Testis (tissue), 3 donors: ENCODE results near the gene VWA8. TPM values are rescaled to one million over a fixed set of nuclear protein-coding genes. Genes with fewer than 3 reads are reported as not detected.

ENCODE experiments used
- DNase-seq: peaks from one replicate; pipeline ENCODE4 v3.0.0-alpha.2; 2019
- H3K27ac ChIP-seq, 2 donors: fragments of 200-600 bp; sonication (generic); one replicate each; pipeline ENCODE4 v1.5.1; 2019
- H3K27me3 ChIP-seq: fragments of 200-600 bp; sonication (generic); one replicate; pipeline ENCODE4 v1.5.1; 2019
- H3K36me3 ChIP-seq: fragments of 200-600 bp; sonication (generic); one replicate; pipeline ENCODE4 v1.5.1; 2017; ENCODE audit warnings: low read depth; ENCODE audit errors: missing control alignments
- H3K4me1 ChIP-seq: fragments of 200-600 bp; sonication (generic); one replicate; pipeline ENCODE4 v1.5.1; 2019
- H3K4me3 ChIP-seq, 2 donors: fragments of 200-600 bp; sonication (generic); one replicate each; pipeline ENCODE4 v1.5.1; 2017 to 2019
- H3K9me3 ChIP-seq: fragments of 200-600 bp; sonication (generic); one replicate; pipeline ENCODE4 v1.5.1; 2017
- POLR2A ChIP-seq: fragments of 450-650 bp; IDR thresholded peaks from one replicate; pipeline ENCODE4 v1.6.1; 2017; ENCODE audit warnings: antibody characterized with exemption, mild to moderate bottlenecking, moderate library complexity
- WGBS, 2 donors: methylation state at CpG; one replicate each; pipeline ENCODE4 v1.1.5; 2018; 5-methylcytosine and 5-hydroxymethylcytosine counted together
- intact Hi-C: fragments of 100-400 bp; cut with DNase I; formaldehyde crosslinking; loops from one replicate; pipeline ENCODE4 v1.15.1; 2023; ENCODE audit warnings: low total_unique reads
- polyA plus RNA-seq: library from polyadenylated mRNA; stranded (reverse); fragments of 350-450 nt; fragmentation: Illumina TruSeq; extraction: RNeasy Lipid Tissue Mini Kit (QIAGEN cat#74804); gene quantifications from one replicate; pipeline ENCODE4 v1.2.3, GENCODE V29; 2014; ENCODE audit warnings: low read depth, low replicate concordance; ENCODE audit not compliant: insufficient read depth
- total RNA-seq, 2 donors: library from RNA; depleted of rRNA; stranded (reverse); fragments of >200 nt; gene quantifications; one replicate each; pipeline ENCODE4 v1.2.3, GENCODE V29; 2016
- TF ChIP-seq, protein P1 (sequence below), 3 experiments: fragments of 450-650 bp in 2 of 3; fragments of 200-600 bp in 1 of 3; sonication (generic) in 1 of 3; IDR thresholded peaks; one replicate each; pipeline ENCODE4 v1.5.1; 2016 to 2019; ENCODE audit warnings: antibody characterized with exemption in 3 of 3, mild to moderate bottlenecking in 2 of 3, moderate library complexity in 1 of 3

The VWA8 gene
- total and polyA plus RNA-seq, 3 donors from 2014 or later, result 6.9 to 27.1 (median 15.2) TPM

DNA sequence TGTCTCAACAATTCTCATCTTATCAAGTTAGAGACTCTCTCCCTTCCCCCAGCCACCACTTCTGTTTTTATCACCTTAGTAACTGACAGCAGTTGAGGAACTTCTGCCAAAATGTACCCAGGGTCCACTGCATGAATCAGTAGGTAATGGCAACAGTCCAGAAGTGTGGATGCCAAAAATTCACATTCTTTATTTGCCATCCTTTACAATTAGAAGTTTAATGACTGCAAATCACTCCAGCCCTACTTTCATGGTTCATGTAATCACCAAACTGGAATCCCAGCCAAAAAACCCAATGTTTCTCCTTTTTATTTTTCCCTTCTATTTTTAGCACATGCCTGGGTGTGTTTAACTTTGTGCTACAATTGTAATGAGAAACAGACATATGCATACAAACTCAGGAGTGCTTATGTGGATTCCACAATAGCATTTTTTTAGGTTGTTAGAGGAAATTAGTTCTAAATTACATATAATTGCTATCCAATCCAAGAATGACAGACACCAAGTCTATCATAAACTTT is 260.1 kb downstream of the VWA8 start:
- Histone ChIP-seq H3K27ac (no peak overlapping the region), H3K4me1 (no peaks in the 10 kb centered on the region), H3K4me3 (no peak overlapping the region), H3K9me3 (no peaks in the 10 kb centered on the region), H3K27me3 (no peaks in the 10 kb centered on the region), H3K36me3 (no peaks in the 10 kb centered on the region)
- intact Hi-C loops, result no loop called here
- no peak for TF ChIP-seq POLR2A
- TF ChIP-seq, protein P1, sequence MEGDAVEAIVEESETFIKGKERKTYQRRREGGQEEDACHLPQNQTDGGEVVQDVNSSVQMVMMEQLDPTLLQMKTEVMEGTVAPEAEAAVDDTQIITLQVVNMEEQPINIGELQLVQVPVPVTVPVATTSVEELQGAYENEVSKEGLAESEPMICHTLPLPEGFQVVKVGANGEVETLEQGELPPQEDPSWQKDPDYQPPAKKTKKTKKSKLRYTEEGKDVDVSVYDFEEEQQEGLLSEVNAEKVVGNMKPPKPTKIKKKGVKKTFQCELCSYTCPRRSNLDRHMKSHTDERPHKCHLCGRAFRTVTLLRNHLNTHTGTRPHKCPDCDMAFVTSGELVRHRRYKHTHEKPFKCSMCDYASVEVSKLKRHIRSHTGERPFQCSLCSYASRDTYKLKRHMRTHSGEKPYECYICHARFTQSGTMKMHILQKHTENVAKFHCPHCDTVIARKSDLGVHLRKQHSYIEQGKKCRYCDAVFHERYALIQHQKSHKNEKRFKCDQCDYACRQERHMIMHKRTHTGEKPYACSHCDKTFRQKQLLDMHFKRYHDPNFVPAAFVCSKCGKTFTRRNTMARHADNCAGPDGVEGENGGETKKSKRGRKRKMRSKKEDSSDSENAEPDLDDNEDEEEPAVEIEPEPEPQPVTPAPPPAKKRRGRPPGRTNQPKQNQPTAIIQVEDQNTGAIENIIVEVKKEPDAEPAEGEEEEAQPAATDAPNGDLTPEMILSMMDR (IDR thresholded peaks at IDR 0.05), result no peak
- DNase-seq, result no peak

DNA sequence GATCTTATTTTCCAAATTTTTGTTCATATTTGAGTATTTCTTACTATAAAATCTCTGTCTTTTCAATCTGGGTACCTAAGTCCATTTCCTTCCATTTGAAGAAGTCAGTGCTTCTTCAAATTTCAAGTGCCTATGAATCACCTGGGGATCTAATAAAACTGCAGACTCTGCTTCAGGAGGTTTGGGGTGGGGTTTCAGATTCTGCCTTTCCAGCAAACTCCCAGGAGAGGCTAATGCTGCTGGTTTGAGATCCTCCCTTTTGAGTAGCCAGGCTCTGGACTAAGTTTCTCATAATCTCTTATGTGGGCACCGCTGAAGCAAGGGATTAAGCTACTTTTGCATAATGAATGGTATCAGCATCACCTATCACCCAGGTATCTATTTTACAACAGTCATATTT is 261.1 kb downstream of the VWA8 start:
- H3K4me1 ChIP-seq, result no peaks in the 10 kb centered on the region
- H3K36me3 ChIP-seq, result no peaks in the 10 kb centered on the region
- intact Hi-C loops, result no loop called here
- no peak overlapping the region for H3K27ac ChIP-seq
- H3K9me3 ChIP-seq, result no peaks in the 10 kb centered on the region
- no peak overlapping the region for H3K4me3 ChIP-seq
- H3K27me3 ChIP-seq, result no peaks in the 10 kb centered on the region
- no peak for DNase-seq
- WGBS, 2 donors, result 96 to 100% methylated on average over 1 of the region's 1 CpG
- TF ChIP-seq, protein P1 (IDR thresholded peaks at IDR 0.05), result no peak

DNA sequence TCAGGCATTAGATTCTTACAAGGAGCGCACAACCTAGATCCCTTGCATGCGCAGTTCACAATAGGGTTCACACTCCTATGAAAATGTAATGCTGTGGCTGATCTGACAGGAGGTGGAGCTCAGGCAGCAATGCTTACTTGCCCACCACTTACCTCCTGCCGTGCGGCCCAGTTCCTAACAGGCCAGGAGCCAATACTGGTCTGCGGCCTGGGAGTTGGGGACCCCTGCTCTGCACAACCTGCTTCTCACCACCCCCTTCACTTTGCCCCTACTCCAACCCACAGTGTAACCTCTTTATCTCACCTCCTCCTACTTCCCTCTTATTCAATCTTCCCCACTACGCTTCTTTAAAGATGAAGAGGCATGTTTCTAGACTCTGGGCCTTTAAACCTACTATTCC is 263.3 kb downstream of the VWA8 start:
- DNase-seq, result no peak
- TF ChIP-seq, protein P1 (IDR thresholded peaks at IDR 0.05), result no peak
- TF ChIP-seq POLR2A, result no peak
- WGBS, 2 donors, result 93 to 94% methylated on average over 6 of the region's 6 CpGs
- intact Hi-C loops, result no loop called here
- no peak overlapping the region for H3K4me3 ChIP-seq
- H3K27me3 ChIP-seq, result no peaks in the 10 kb centered on the region
- no peaks in the 10 kb centered on the region for H3K9me3 ChIP-seq
- no peaks in the 10 kb centered on the region for H3K4me1 ChIP-seq
- no peaks in the 10 kb centered on the region for H3K36me3 ChIP-seq
- H3K27ac ChIP-seq, result no peak overlapping the region

DNA sequence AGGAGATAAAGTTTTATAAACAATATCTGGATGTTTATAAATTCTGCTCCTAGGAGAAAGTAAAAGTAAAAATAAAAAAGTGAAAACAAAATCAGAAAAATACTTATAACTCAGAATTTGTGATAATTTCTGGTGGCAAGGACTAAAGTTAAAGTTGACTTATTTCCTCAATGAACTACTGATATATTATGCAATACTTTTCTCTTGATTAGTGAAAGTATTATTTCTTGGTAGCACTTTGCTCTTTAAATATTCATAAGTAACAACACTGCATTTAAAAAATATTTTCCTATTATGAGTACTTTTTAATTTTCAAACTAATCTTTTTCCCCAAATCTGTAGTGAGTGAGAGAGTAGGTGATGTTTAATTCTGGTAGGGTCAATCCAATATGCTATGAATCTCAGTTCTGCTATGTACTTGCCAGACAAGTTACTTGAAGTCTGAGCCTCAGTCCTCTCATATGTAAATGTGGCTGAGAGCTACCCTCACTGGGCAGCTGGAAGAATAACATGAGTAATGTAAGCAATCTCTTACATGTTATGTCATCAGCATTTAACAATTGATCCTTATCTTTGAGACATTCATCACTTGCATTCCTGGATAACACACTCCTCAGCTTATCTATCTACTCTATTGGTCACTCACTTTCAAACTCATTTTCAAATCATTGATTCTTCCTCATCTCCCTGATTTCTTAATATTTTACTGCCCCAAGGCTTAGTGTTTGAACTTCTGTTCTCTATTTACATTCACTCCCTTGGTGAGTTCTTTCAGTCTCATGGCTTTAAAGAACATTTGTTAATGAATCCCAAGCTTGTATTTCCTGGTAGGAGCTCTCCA is 264.5 kb downstream of the VWA8 start:
- intact Hi-C loops, result no loop called here
- Histone ChIP-seq H3K27ac (no peak overlapping the region), H3K36me3 (no peaks in the 10 kb centered on the region), H3K4me1 (no peaks in the 10 kb centered on the region), H3K4me3 (no peak overlapping the region), H3K27me3 (no peaks in the 10 kb centered on the region), H3K9me3 (no peaks in the 10 kb centered on the region)
- TF ChIP-seq POLR2A, result no peak
- TF ChIP-seq, protein P1 (IDR thresholded peaks at IDR 0.05), result no peak
- no peak for DNase-seq
